Neuron (in vitro differentiated cells): Measurements from ENCODE around the gene EXO1.
"Not testable (repeated sequence)": the region's sequence is repeated elsewhere in the genome, so short reads cannot be mapped to it uniquely, and the experiment has no call there.

Source experiments
- H2AFZ ChIP-seq: one replicate; pipeline ENCODE4 v1.6.1; 2013; ENCODE audit warnings: low read depth, mild to moderate bottlenecking, inconsistent platforms, low read length, moderate library complexity
- H3K27me3 ChIP-seq: one replicate; pipeline ENCODE4 v1.6.1; 2013; ENCODE audit warnings: low read length; ENCODE audit not compliant: insufficient read depth
- H3K36me3 ChIP-seq: one replicate; pipeline ENCODE4 v1.6.1; 2013; ENCODE audit warnings: low read length; ENCODE audit not compliant: insufficient read depth
- H3K4me1 ChIP-seq: one replicate; pipeline ENCODE4 v1.6.1; 2013; ENCODE audit warnings: low read length; ENCODE audit not compliant: insufficient read depth
- H3K4me3 ChIP-seq: 2 replicates; pipeline ENCODE4 v1.5.1; 2013; ENCODE audit warnings: mild to moderate bottlenecking, low read length, moderate library complexity
- H3K9me3 ChIP-seq: one replicate; pipeline ENCODE4 v1.6.1; 2013; ENCODE audit warnings: low read length

EXO1 gene

GRCh38 chr1:241841691-241842090 lies 6.3 kb upstream of the EXO1 start:
- H3K36me3 ChIP-seq, result no peaks in the 10 kb centered on the region
- H3K4me1 ChIP-seq, result peaks cover 7% of the 10 kb centered on the region
- H2AFZ ChIP-seq, result no peak overlapping the region
- peaks cover 4% of the 10 kb centered on the region for H3K27me3 ChIP-seq
- H3K9me3 ChIP-seq, result no peaks in the 10 kb centered on the region
- no peak overlapping the region for H3K4me3 ChIP-seq

- no peaks in the 10 kb centered on the region for H3K36me3 ChIP-seq
- no peaks in the 10 kb centered on the region for H3K9me3 ChIP-seq
- H3K4me1 ChIP-seq, result peaks cover 7% of the 10 kb centered on the region
- H3K27me3 ChIP-seq, result peaks cover 4% of the 10 kb centered on the region
- H3K4me3 ChIP-seq, result no peak overlapping the region
- H2AFZ ChIP-seq, result no peak overlapping the region
Measured at GRCh38 chr1:241842565-241842964, 5.4 kb upstream of the EXO1 start.

GRCh38 chr1:241844593-241844992 lies 3.4 kb upstream of the EXO1 start:
- Histone ChIP-seq H3K36me3 (peaks cover under 1% of the 10 kb centered on the region), H3K9me3 (no peaks in the 10 kb centered on the region), H3K27me3 (no peaks in the 10 kb centered on the region), H2AFZ (no peak overlapping the region), H3K4me3 (no peak overlapping the region), H3K4me1 (peaks cover 16% of the 10 kb centered on the region)

GRCh38 chr1:241846375-241846774 lies 1.6 kb upstream of the EXO1 start:
- no peaks in the 10 kb centered on the region for H3K9me3 ChIP-seq
- H3K4me1 ChIP-seq, result peaks cover 21% of the 10 kb centered on the region
- no peak overlapping the region for H2AFZ ChIP-seq
- peaks cover 14% of the 10 kb centered on the region for H3K36me3 ChIP-seq
- H3K27me3 ChIP-seq, result no peaks in the 10 kb centered on the region
- no peak overlapping the region for H3K4me3 ChIP-seq

GRCh38 chr1:241846862-241847539 lies 1.0 kb upstream of the EXO1 start:
- H2AFZ ChIP-seq, result peak overlapping the region; percentile 74
- peak overlapping the region; percentile 83 for H3K4me3 ChIP-seq
- peaks cover 21% of the 10 kb centered on the region for H3K4me1 ChIP-seq
- H3K9me3 ChIP-seq, result no peaks in the 10 kb centered on the region
- peaks cover 19% of the 10 kb centered on the region for H3K36me3 ChIP-seq
- no peaks in the 10 kb centered on the region for H3K27me3 ChIP-seq

GRCh38 chr1:241847540-241847795 lies 536 bp upstream of the EXO1 start:
- no peaks in the 10 kb centered on the region for H3K27me3 ChIP-seq
- peaks cover 24% of the 10 kb centered on the region for H3K36me3 ChIP-seq
- H3K4me1 ChIP-seq, result peaks cover 18% of the 10 kb centered on the region
- H2AFZ ChIP-seq, result peak overlapping the region; percentile 74
- no peaks in the 10 kb centered on the region for H3K9me3 ChIP-seq
- H3K4me3 ChIP-seq, result peak overlapping the region; percentile 83

- Histone ChIP-seq H3K9me3 (no peaks in the 10 kb centered on the region), H3K4me3 (peak overlapping the region; percentile 83), H3K4me1 (peaks cover 14% of the 10 kb centered on the region), H2AFZ (peak overlapping the region; percentile 74), H3K27me3 (no peaks in the 10 kb centered on the region), H3K36me3 (peaks cover 34% of the 10 kb centered on the region)
Measured at GRCh38 chr1:241848686-241849344, 811 bp downstream of the EXO1 start.

GRCh38 chr1:241849345-241849695 lies 1.3 kb downstream of the EXO1 start:
- no peaks in the 10 kb centered on the region for H3K27me3 ChIP-seq
- H3K4me3 ChIP-seq, result peak overlapping the region; percentile 83
- no peak overlapping the region for H2AFZ ChIP-seq
- H3K36me3 ChIP-seq, result peaks cover 38% of the 10 kb centered on the region
- no peaks in the 10 kb centered on the region for H3K9me3 ChIP-seq
- peaks cover 14% of the 10 kb centered on the region for H3K4me1 ChIP-seq

- not testable (repeated sequence) for H3K4me1 ChIP-seq, H3K9me3 ChIP-seq, H3K27me3 ChIP-seq, H2AFZ ChIP-seq, H3K4me3 ChIP-seq
- peaks cover 72% of the 10 kb centered on the region for H3K36me3 ChIP-seq
Measured at GRCh38 chr1:241855545-241856140, 7.6 kb downstream of the EXO1 start.

- Histone ChIP-seq H3K4me1 (no peaks in the 10 kb centered on the region), H3K4me3 (no peak overlapping the region), H3K36me3 (peaks cover 72% of the 10 kb centered on the region), H3K27me3 (no peaks in the 10 kb centered on the region), H2AFZ (no peak overlapping the region), H3K9me3 (no peaks in the 10 kb centered on the region)
Measured at GRCh38 chr1:241857131-241857530, 9.1 kb downstream of the EXO1 start.

- Histone ChIP-seq H3K4me3 (no peak overlapping the region), H3K9me3 (no peaks in the 10 kb centered on the region), H3K4me1 (no peaks in the 10 kb centered on the region), H2AFZ (no peak overlapping the region), H3K36me3 (peaks cover 68% of the 10 kb centered on the region), H3K27me3 (no peaks in the 10 kb centered on the region)
Measured at GRCh38 chr1:241860922-241861321, 12.9 kb downstream of the EXO1 start.

GRCh38 chr1:241869022-241869421 lies 21.0 kb downstream of the EXO1 start:
- no peaks in the 10 kb centered on the region for H3K9me3 ChIP-seq
- no peak overlapping the region for H2AFZ ChIP-seq
- H3K36me3 ChIP-seq, result peaks cover 47% of the 10 kb centered on the region
- no peak overlapping the region for H3K4me3 ChIP-seq
- H3K27me3 ChIP-seq, result no peaks in the 10 kb centered on the region
- H3K4me1 ChIP-seq, result no peaks in the 10 kb centered on the region

GRCh38 chr1:241870336-241870735 lies 22.3 kb downstream of the EXO1 start:
- no peak overlapping the region for H3K4me3 ChIP-seq
- no peaks in the 10 kb centered on the region for H3K27me3 ChIP-seq
- peaks cover 44% of the 10 kb centered on the region for H3K36me3 ChIP-seq
- no peaks in the 10 kb centered on the region for H3K4me1 ChIP-seq
- no peak overlapping the region for H2AFZ ChIP-seq
- H3K9me3 ChIP-seq, result no peaks in the 10 kb centered on the region
